ENCODE measurements around the gene SLC47A1.
A peak's percentile ranks its signal among the peaks of the same experiment; 100 is the strongest.
"Not testable (repeated sequence)": the region's sequence is repeated elsewhere in the genome, so short reads cannot be mapped to it uniquely, and the experiment has no call there.

SLC47A1 gene

GRCh38 chr17:19578545-19578944, 44.9 kb downstream of the SLC47A1 start:
- Mint-ChIP-seq H3K9me3 (no peaks in the 10 kb centered on the region), H3K4me3 (no peak overlapping the region), H3K27ac (no peak overlapping the region), H3K36me3 (ENCODE audit: low read depth) (peaks cover 35% of the 10 kb centered on the region), H3K27me3 (peaks cover 40% of the 10 kb centered on the region), H3K4me1 (ENCODE audit: low read depth) (peaks cover 11% of the 10 kb centered on the region)
- intact Hi-C loops (cut with micrococcal nuclease) = loop anchor here (10.0 kb wide), 1 partner anchor 66 kb away; the partner anchor contains the start of gene ALDH3A2

- no peak overlapping the region for H3K27ac Mint-ChIP-seq
- peaks cover 11% of the 10 kb centered on the region for H3K4me1 Mint-ChIP-seq (ENCODE audit: low read depth)
- no peaks in the 10 kb centered on the region for H3K9me3 Mint-ChIP-seq
- intact Hi-C loops (cut with micrococcal nuclease) = loop anchor here (10.0 kb wide), 1 partner anchor 66 kb away; the partner anchor contains the start of gene ALDH3A2
- peak overlapping the region; percentile 24 for H3K4me3 Mint-ChIP-seq
- peaks cover 40% of the 10 kb centered on the region for H3K27me3 Mint-ChIP-seq
- H3K36me3 Mint-ChIP-seq (ENCODE audit: low read depth) = peaks cover 31% of the 10 kb centered on the region
These were observed 45.6 kb downstream of the SLC47A1 start for GRCh38 chr17:19579192-19579761.

GRCh38 chr17:19579867-19580565, 46.4 kb downstream of the SLC47A1 start:
- peak overlapping the region; percentile 68 for H3K4me3 Mint-ChIP-seq
- H3K36me3 Mint-ChIP-seq (ENCODE audit: low read depth) = peaks cover 24% of the 10 kb centered on the region
- H3K27ac Mint-ChIP-seq = peak overlapping the region; percentile 63
- intact Hi-C loops (cut with micrococcal nuclease) = loop anchor here (10.0 kb wide), 1 partner anchor 65 kb away; the partner anchor contains the start of gene ALDH3A2
- H3K27me3 Mint-ChIP-seq = peaks cover 39% of the 10 kb centered on the region
- no peaks in the 10 kb centered on the region for H3K9me3 Mint-ChIP-seq
- H3K4me1 Mint-ChIP-seq (ENCODE audit: low read depth) = peaks cover 11% of the 10 kb centered on the region

GRCh38 chr17:19580566-19580920, 46.9 kb downstream of the SLC47A1 start:
- intact Hi-C loops (cut with micrococcal nuclease); H3K9me3 Mint-ChIP-seq: not testable (repeated sequence)
- peak overlapping the region; percentile 63 for H3K27ac Mint-ChIP-seq
- peaks cover 39% of the 10 kb centered on the region for H3K27me3 Mint-ChIP-seq
- H3K4me1 Mint-ChIP-seq (ENCODE audit: low read depth) = peaks cover 11% of the 10 kb centered on the region
- peak overlapping the region; percentile 68 for H3K4me3 Mint-ChIP-seq
- H3K36me3 Mint-ChIP-seq (ENCODE audit: low read depth) = peaks cover 21% of the 10 kb centered on the region

GRCh38 chr17:19582152-19582551, 48.5 kb downstream of the SLC47A1 start:
- Mint-ChIP-seq H3K27me3 (peaks cover 39% of the 10 kb centered on the region), H3K4me1 (ENCODE audit: low read depth) (peaks cover 11% of the 10 kb centered on the region), H3K36me3 (ENCODE audit: low read depth) (peaks cover 11% of the 10 kb centered on the region)
- H3K27ac Mint-ChIP-seq; H3K4me3 Mint-ChIP-seq; intact Hi-C loops (cut with micrococcal nuclease); H3K9me3 Mint-ChIP-seq: not testable (repeated sequence)

- Mint-ChIP-seq H3K4me3 (no peak overlapping the region), H3K27ac (no peak overlapping the region), H3K4me1 (ENCODE audit: low read depth) (peaks cover 11% of the 10 kb centered on the region), H3K36me3 (ENCODE audit: low read depth) (no peaks in the 10 kb centered on the region), H3K27me3 (peaks cover 28% of the 10 kb centered on the region), H3K9me3 (no peaks in the 10 kb centered on the region)
- intact Hi-C loops (cut with micrococcal nuclease) = no loop called here
These were observed 50.2 kb downstream of the SLC47A1 start for GRCh38 chr17:19583871-19584270.

- peaks cover 23% of the 10 kb centered on the region for H3K4me1 Mint-ChIP-seq (ENCODE audit: low read depth)
- intact Hi-C loops (cut with micrococcal nuclease) = no loop called here
- no peaks in the 10 kb centered on the region for H3K9me3 Mint-ChIP-seq
- H3K36me3 Mint-ChIP-seq (ENCODE audit: low read depth) = no peaks in the 10 kb centered on the region
- H3K27me3 Mint-ChIP-seq = no peaks in the 10 kb centered on the region
- H3K27ac Mint-ChIP-seq = peak overlapping the region; percentile 78
- no peak overlapping the region for H3K4me3 Mint-ChIP-seq
These were observed 56.8 kb downstream of the SLC47A1 start for GRCh38 chr17:19590451-19590850.

- intact Hi-C loops (cut with micrococcal nuclease) = no loop called here
- H3K36me3 Mint-ChIP-seq (ENCODE audit: low read depth) = no peaks in the 10 kb centered on the region
- no peaks in the 10 kb centered on the region for H3K9me3 Mint-ChIP-seq
- peaks cover 23% of the 10 kb centered on the region for H3K4me1 Mint-ChIP-seq (ENCODE audit: low read depth)
- peak overlapping the region; percentile 78 for H3K27ac Mint-ChIP-seq
- H3K4me3 Mint-ChIP-seq = no peak overlapping the region
- H3K27me3 Mint-ChIP-seq = no peaks in the 10 kb centered on the region
These were observed 57.4 kb downstream of the SLC47A1 start for GRCh38 chr17:19590912-19591551.

GRCh38 chr17:19592316-19592715, 58.7 kb downstream of the SLC47A1 start:
- Mint-ChIP-seq H3K27ac (peak overlapping the region; percentile 50), H3K9me3 (no peaks in the 10 kb centered on the region), H3K36me3 (ENCODE audit: low read depth) (no peaks in the 10 kb centered on the region), H3K4me3 (no peak overlapping the region), H3K4me1 (ENCODE audit: low read depth) (peaks cover 23% of the 10 kb centered on the region), H3K27me3 (no peaks in the 10 kb centered on the region)
- intact Hi-C loops (cut with micrococcal nuclease) = no loop called here

GRCh38 chr17:19596869-19597268, 63.2 kb downstream of the SLC47A1 start:
- intact Hi-C loops (cut with micrococcal nuclease) = no loop called here
- H3K9me3 Mint-ChIP-seq = no peaks in the 10 kb centered on the region
- no peaks in the 10 kb centered on the region for H3K36me3 Mint-ChIP-seq (ENCODE audit: low read depth)
- no peak overlapping the region for H3K4me3 Mint-ChIP-seq
- no peaks in the 10 kb centered on the region for H3K27me3 Mint-ChIP-seq
- no peak overlapping the region for H3K27ac Mint-ChIP-seq
- peaks cover 7% of the 10 kb centered on the region for H3K4me1 Mint-ChIP-seq (ENCODE audit: low read depth)

GRCh38 chr17:19610311-19610710, 76.7 kb downstream of the SLC47A1 start:
- H3K4me1 Mint-ChIP-seq (ENCODE audit: low read depth) = peaks cover 13% of the 10 kb centered on the region
- no peaks in the 10 kb centered on the region for H3K27me3 Mint-ChIP-seq
- H3K27ac Mint-ChIP-seq = no peak overlapping the region
- no peaks in the 10 kb centered on the region for H3K9me3 Mint-ChIP-seq
- H3K36me3 Mint-ChIP-seq (ENCODE audit: low read depth) = no peaks in the 10 kb centered on the region
- intact Hi-C loops (cut with micrococcal nuclease) = no loop called here
- no peak overlapping the region for H3K4me3 Mint-ChIP-seq

GRCh38 chr17:19610879-19611278, 77.2 kb downstream of the SLC47A1 start:
- intact Hi-C loops (cut with micrococcal nuclease) = no loop called here
- peaks cover 13% of the 10 kb centered on the region for H3K4me1 Mint-ChIP-seq (ENCODE audit: low read depth)
- H3K9me3 Mint-ChIP-seq = no peaks in the 10 kb centered on the region
- no peaks in the 10 kb centered on the region for H3K36me3 Mint-ChIP-seq (ENCODE audit: low read depth)
- H3K27me3 Mint-ChIP-seq = no peaks in the 10 kb centered on the region
- no peak overlapping the region for H3K4me3 Mint-ChIP-seq
- peak overlapping the region; percentile 46 for H3K27ac Mint-ChIP-seq

- Mint-ChIP-seq H3K27ac (no peak overlapping the region), H3K36me3 (ENCODE audit: low read depth) (peaks cover 1% of the 10 kb centered on the region), H3K4me3 (no peak overlapping the region), H3K27me3 (no peaks in the 10 kb centered on the region), H3K9me3 (peaks cover 15% of the 10 kb centered on the region), H3K4me1 (ENCODE audit: low read depth) (peaks cover 13% of the 10 kb centered on the region)
- intact Hi-C loops (cut with micrococcal nuclease) = no loop called here
These were observed 80.3 kb downstream of the SLC47A1 start for GRCh38 chr17:19613979-19614378.

GRCh38 chr17:19614900-19615299, 81.2 kb downstream of the SLC47A1 start:
- H3K27ac Mint-ChIP-seq = no peak overlapping the region
- peaks cover 13% of the 10 kb centered on the region for H3K4me1 Mint-ChIP-seq (ENCODE audit: low read depth)
- H3K4me3 Mint-ChIP-seq = no peak overlapping the region
- H3K9me3 Mint-ChIP-seq = peaks cover 24% of the 10 kb centered on the region
- H3K27me3 Mint-ChIP-seq = no peaks in the 10 kb centered on the region
- intact Hi-C loops (cut with micrococcal nuclease) = no loop called here
- H3K36me3 Mint-ChIP-seq (ENCODE audit: low read depth) = peaks cover 11% of the 10 kb centered on the region

All from dendritic cell treated with granulocyte-macrophage colony-stimulating factor and Interleukin-4, amounts not matched to agents 40 ng/mL and 50 ng/mL, for 4 days (primary cell).